Keratinocyte (primary cell): ENCODE measurements around the gene USP44. TPM values are rescaled to one million over a fixed set of nuclear protein-coding genes. Genes with fewer than 3 reads are reported as not detected.

Source experiments
- DNase-seq: peaks from one replicate; pipeline ENCODE4 v3.0.0-alpha.2; 2011; ENCODE audit warnings: low read depth, missing footprints, low spot score
- FAIRE-seq: peaks from 2 replicates; lab custom pipeline; 2011; peaks lifted over from hg19 to GRCh38; lab: Jason Lieb, UNC
- H2AFZ ChIP-seq: 2 replicates; pipeline ENCODE4 v1.6.0; 2012; ENCODE audit warnings: low read length, control low read depth, inconsistent platforms; ENCODE audit not compliant: control insufficient read depth
- H3K27ac ChIP-seq: 2 replicates; pipeline ENCODE4 v1.5.1; 2011; ENCODE audit warnings: low read length; ENCODE audit not compliant: control insufficient read depth, insufficient read depth
- H3K27me3 ChIP-seq: 3 replicates; pipeline ENCODE4 v1.6.0; 2011; ENCODE audit warnings: low read length; ENCODE audit not compliant: control insufficient read depth, insufficient read depth; ENCODE audit errors: extremely low read depth
- H3K36me3 ChIP-seq, 2 experiments: 2 replicates in 1 of 2; 3 replicates in 1 of 2; pipeline ENCODE4 v1.5.1; 2011; ENCODE audit warnings: low read length in 2 of 2, mild to moderate bottlenecking in 1 of 2; ENCODE audit not compliant: control insufficient read depth in 2 of 2, insufficient read depth in 2 of 2; ENCODE audit errors: extremely low read depth in 1 of 2
- H3K4me1 ChIP-seq: 3 replicates; pipeline ENCODE4 v1.5.1; 2011; ENCODE audit warnings: low read length; ENCODE audit not compliant: control insufficient read depth, insufficient read depth; ENCODE audit errors: extremely low read depth
- H3K4me2 ChIP-seq: 3 replicates; pipeline ENCODE4 v1.6.0; 2011; ENCODE audit warnings: low read depth, low read length; ENCODE audit not compliant: control insufficient read depth, insufficient read depth; ENCODE audit errors: extremely low read depth
- H3K4me3 ChIP-seq, 3 experiments: fragments of 200-600 bp in 1 of 3; sonication (generic) in 1 of 3; 2 replicates in 2 of 3; 3 replicates in 1 of 3; pipeline ENCODE4 v1.5.1; 2011 to 2016; ENCODE audit warnings: low read length in 3 of 3, mild to moderate bottlenecking in 3 of 3, control low read depth in 2 of 3, inconsistent platforms in 1 of 3, low read depth in 1 of 3, mixed read lengths in 1 of 3, mixed run types in 1 of 3, moderate library complexity in 1 of 3; ENCODE audit not compliant: control insufficient read depth in 2 of 3, insufficient read depth in 2 of 3; ENCODE audit errors: extremely low read depth in 1 of 3
- H3K79me2 ChIP-seq: 2 replicates; pipeline ENCODE4 v1.6.0; 2012; ENCODE audit warnings: low read length; ENCODE audit not compliant: control insufficient read depth, insufficient read depth
- H3K9ac ChIP-seq: 3 replicates; pipeline ENCODE4 v1.6.0; 2011; ENCODE audit warnings: low read length; ENCODE audit not compliant: control insufficient read depth, insufficient read depth; ENCODE audit errors: extremely low read depth
- H3K9me1 ChIP-seq: 3 replicates; pipeline ENCODE4 v1.6.0; 2011; ENCODE audit warnings: low read length; ENCODE audit not compliant: control insufficient read depth, insufficient read depth; ENCODE audit errors: extremely low read depth
- H3K9me3 ChIP-seq: 2 replicates; pipeline ENCODE4 v1.5.1; 2012; ENCODE audit warnings: low read depth, low read length; ENCODE audit not compliant: control insufficient read depth
- H4K20me1 ChIP-seq: 3 replicates; pipeline ENCODE4 v1.6.0; 2011; ENCODE audit warnings: low read length; ENCODE audit not compliant: control insufficient read depth, insufficient read depth; ENCODE audit errors: extremely low read depth
- CTCF ChIP-seq, 3 experiments: IDR thresholded peaks in 1 of 3; conservative IDR thresholded peaks in 1 of 3; optimal IDR thresholded peaks in 1 of 3; 2 replicates in 2 of 3; 3 replicates in 1 of 3; pipeline versions ENCODE3 to v1.5.1; 2011; ENCODE audit warnings: low read length in 3 of 3, mild to moderate bottlenecking in 3 of 3, moderate library complexity in 2 of 3, control low read depth in 1 of 3, inconsistent platforms in 1 of 3; ENCODE audit not compliant: insufficient read depth in 2 of 3; ENCODE audit errors: extremely low read depth in 1 of 3
- EZH2 ChIP-seq: IDR thresholded peaks from one replicate; pipeline ENCODE4 v1.6.1; 2012; ENCODE audit warnings: inconsistent platforms, mild to moderate bottlenecking, low read length, moderate library complexity
- dilution Hi-C: fragments of 300-500 bp; cut with MboI; formaldehyde crosslinking; loops from one replicate; pipeline ENCODE4 v1.7.0; 2020; ENCODE audit warnings: low sequenced_read_pairs; ENCODE audit not compliant: extremely low pct_ligation_motif_present
- polyA plus RNA-seq, 5 experiments: library from polyadenylated mRNA; depleted of rRNA in 3 of 5; stranded (reverse) in 3 of 5; stranded (forward) in 1 of 5; unstranded in 1 of 5; fragments of >200 nt; gene quantifications; 1 replicate in 1 of 5; 2 replicates in 3 of 5; 3 replicates in 1 of 5; pipeline versions ENCODE4 v1.2.1 to v1.2.3, GENCODE V29; 2011 to 2012; ENCODE audit warnings: missing spikeins in 2 of 5, low read depth in 1 of 5, low replicate concordance in 1 of 5

USP44 gene
- polyA plus RNA-seq, 1 donor (not counting 4 experiments of a cell fraction or from before 2014, with no cell fraction given), result 0.18 TPM

- Histone ChIP-seq H2AFZ (no peak overlapping the region), H3K9me3 (no peaks in the 10 kb centered on the region), H3K79me2 (peaks cover 8% of the 10 kb centered on the region), H4K20me1 (no peaks in the 10 kb centered on the region), H3K36me3 (peaks cover 7 to 18% of the 10 kb centered on the region in 2 experiments), H3K9me1 (peaks cover 3% of the 10 kb centered on the region), H3K27ac (no peak overlapping the region), H3K4me3 (no peak overlapping the region), H3K27me3 (no peaks in the 10 kb centered on the region), H3K9ac (no peak overlapping the region), H3K4me2 (no peak overlapping the region), H3K4me1 (no peaks in the 10 kb centered on the region)
- DNase-seq, result no peak
- FAIRE-seq, result no peak
- dilution Hi-C loops, result no loop called here
- no peak for TF ChIP-seq EZH2
- TF ChIP-seq CTCF (optimal IDR thresholded peaks at IDR 0.05 in 1 of 3, IDR thresholded peaks at IDR 0.05 in 1 of 3, conservative IDR thresholded peaks at IDR 0.05 in 1 of 3; ENCODE audit: extremely low read depth in 1 of 3, insufficient read depth in 2 of 3, low read length in 3 of 3), result no peak
Measured at GRCh38 chr12:95494888-95495287, 56.4 kb downstream of the USP44 start.

GRCh38 chr12:95492462-95492861 is 58.8 kb downstream of the USP44 start:
- Histone ChIP-seq H2AFZ (no peak overlapping the region), H3K36me3 (peaks cover 7 to 12% of the 10 kb centered on the region in 2 experiments), H3K27ac (no peak overlapping the region), H4K20me1 (no peaks in the 10 kb centered on the region), H3K9me1 (peaks cover 3% of the 10 kb centered on the region), H3K79me2 (peaks cover 3% of the 10 kb centered on the region), H3K4me3 (no peak overlapping the region), H3K4me1 (no peaks in the 10 kb centered on the region), H3K9ac (no peak overlapping the region), H3K27me3 (no peaks in the 10 kb centered on the region), H3K9me3 (no peaks in the 10 kb centered on the region), H3K4me2 (no peak overlapping the region)
- dilution Hi-C loops, result no loop called here
- FAIRE-seq (no peak), DNase-seq (no peak)
- TF ChIP-seq CTCF (optimal IDR thresholded peaks at IDR 0.05 in 1 of 3, IDR thresholded peaks at IDR 0.05 in 1 of 3, conservative IDR thresholded peaks at IDR 0.05 in 1 of 3; ENCODE audit: extremely low read depth in 1 of 3, insufficient read depth in 2 of 3, low read length in 3 of 3) (no peak), EZH2 (no peak)
